Mesenchymal stem cell (in vitro differentiated cells and primary cell): ENCODE data around the gene ITSN2.

Source experiments
- DNase-seq: peaks from one replicate; pipeline ENCODE4 v3.0.0-alpha.2; 2013
- H2AFZ ChIP-seq: one replicate; pipeline ENCODE4 v1.6.1; 2013; ENCODE audit warnings: low read depth, mild to moderate bottlenecking, control low read depth, inconsistent platforms, low read length, moderate library complexity
- H2AK5ac ChIP-seq: 2 replicates; pipeline ENCODE4 v1.6.1; 2013; ENCODE audit warnings: low read length, moderate library complexity, mild to moderate bottlenecking, inconsistent platforms; ENCODE audit not compliant: severe bottlenecking
- H2BK120ac ChIP-seq: one replicate; pipeline ENCODE4 v1.6.1; 2013; ENCODE audit warnings: low read depth, mild to moderate bottlenecking, inconsistent platforms, low read length, moderate library complexity
- H2BK12ac ChIP-seq, 2 experiments: one replicate each; pipeline ENCODE4 v1.6.1; 2013; ENCODE audit warnings: inconsistent platforms in 2 of 2, low read length in 2 of 2, mild to moderate bottlenecking in 2 of 2, moderate library complexity in 2 of 2, control low read depth in 1 of 2
- H2BK15ac ChIP-seq: one replicate; pipeline ENCODE4 v1.6.1; 2013; ENCODE audit warnings: mild to moderate bottlenecking, low read depth, inconsistent platforms; ENCODE audit not compliant: poor library complexity, severe bottlenecking
- H2BK5ac ChIP-seq: 2 replicates; pipeline ENCODE4 v1.6.1; 2013; ENCODE audit warnings: low read depth, mild to moderate bottlenecking, low read length, control low read depth, inconsistent platforms; ENCODE audit not compliant: poor library complexity, severe bottlenecking
- H3K14ac ChIP-seq, 2 experiments: one replicate each; pipeline ENCODE4 v1.6.1; 2013; ENCODE audit warnings: inconsistent platforms in 2 of 2, low read length in 2 of 2, control low read depth in 1 of 2, mild to moderate bottlenecking in 1 of 2, moderate library complexity in 1 of 2
- H3K18ac ChIP-seq, 2 experiments: one replicate each; pipeline ENCODE4 v1.6.1; 2013; ENCODE audit warnings: inconsistent platforms in 2 of 2, low read length in 2 of 2, control low read depth in 1 of 2, low read depth in 1 of 2, mild to moderate bottlenecking in 1 of 2
- H3K23ac ChIP-seq, 2 experiments: one replicate each; pipeline ENCODE4 v1.6.1; 2013; ENCODE audit warnings: inconsistent platforms in 2 of 2, low read length in 2 of 2, mild to moderate bottlenecking in 2 of 2, moderate library complexity in 2 of 2, control low read depth in 1 of 2
- H3K27ac ChIP-seq: 2 replicates; pipeline ENCODE4 v1.5.1; 2013; ENCODE audit warnings: mild to moderate bottlenecking, moderate library complexity, low read length, control low read depth, inconsistent platforms; ENCODE audit not compliant: poor library complexity, severe bottlenecking
- H3K27me3 ChIP-seq, 2 experiments: 2 replicates each; pipeline versions ENCODE4 v1.6.1 to v1.7.0; 2013; ENCODE audit warnings: low read length in 2 of 2, mild to moderate bottlenecking in 2 of 2, moderate library complexity in 2 of 2, control low read depth in 1 of 2, inconsistent platforms in 1 of 2; ENCODE audit not compliant: control insufficient read depth in 1 of 2, insufficient read depth in 1 of 2
- H3K36me3 ChIP-seq, 2 experiments: 2 replicates each; pipeline versions ENCODE4 v1.6.1 to v1.7.0; 2013; ENCODE audit warnings: low read length in 2 of 2, control low read depth in 1 of 2, inconsistent platforms in 1 of 2, low read depth in 1 of 2, mild to moderate bottlenecking in 1 of 2; ENCODE audit not compliant: insufficient read depth in 2 of 2, control insufficient read depth in 1 of 2
- H3K4ac ChIP-seq, 2 experiments: one replicate each; pipeline ENCODE4 v1.6.1; 2013; ENCODE audit warnings: inconsistent platforms in 2 of 2, low read length in 2 of 2, mild to moderate bottlenecking in 2 of 2, moderate library complexity in 2 of 2, control low read depth in 1 of 2, low read depth in 1 of 2
- H3K4me1 ChIP-seq: 2 replicates; pipeline ENCODE4 v1.6.1; 2013; ENCODE audit warnings: low read depth, low read length, control low read depth; ENCODE audit not compliant: control insufficient read depth, insufficient read depth
- H3K4me2 ChIP-seq: 2 replicates; pipeline ENCODE4 v1.6.1; 2013; ENCODE audit warnings: low read length, mild to moderate bottlenecking, inconsistent platforms; ENCODE audit not compliant: poor library complexity, severe bottlenecking
- H3K4me3 ChIP-seq, 2 experiments: 2 replicates each; pipeline versions ENCODE4 v1.5.1 to v1.7.0; 2013; ENCODE audit warnings: low read length in 2 of 2, mild to moderate bottlenecking in 2 of 2, control low read depth in 1 of 2, low read depth in 1 of 2; ENCODE audit not compliant: insufficient read depth in 1 of 2
- H3K79me1 ChIP-seq: replicated peaks from 2 replicates; pipeline ENCODE4 v1.6.1; 2013; ENCODE audit warnings: mild to moderate bottlenecking, control low read depth, low read length, inconsistent platforms; ENCODE audit not compliant: poor library complexity, severe bottlenecking
- H3K9ac ChIP-seq: 2 replicates; pipeline ENCODE4 v1.7.0; 2013; ENCODE audit warnings: mild to moderate bottlenecking, low read length, moderate library complexity
- H3K9me3 ChIP-seq: 2 replicates; pipeline ENCODE4 v1.7.0; 2013; ENCODE audit warnings: mild to moderate bottlenecking, low read length; ENCODE audit not compliant: control insufficient read depth
- H4K8ac ChIP-seq: one replicate; pipeline ENCODE4 v1.6.1; 2013; ENCODE audit warnings: inconsistent platforms, mild to moderate bottlenecking, low read length, moderate library complexity
- H4K91ac ChIP-seq: one replicate; pipeline ENCODE4 v1.6.1; 2013; ENCODE audit warnings: mild to moderate bottlenecking, low read length, inconsistent platforms
- WGBS: methylation state at CpG from one replicate; pipeline ENCODE4 v1.1.7; 2013; ENCODE audit warnings: mixed read lengths; 5-methylcytosine and 5-hydroxymethylcytosine counted together

The ITSN2 gene

DNA sequence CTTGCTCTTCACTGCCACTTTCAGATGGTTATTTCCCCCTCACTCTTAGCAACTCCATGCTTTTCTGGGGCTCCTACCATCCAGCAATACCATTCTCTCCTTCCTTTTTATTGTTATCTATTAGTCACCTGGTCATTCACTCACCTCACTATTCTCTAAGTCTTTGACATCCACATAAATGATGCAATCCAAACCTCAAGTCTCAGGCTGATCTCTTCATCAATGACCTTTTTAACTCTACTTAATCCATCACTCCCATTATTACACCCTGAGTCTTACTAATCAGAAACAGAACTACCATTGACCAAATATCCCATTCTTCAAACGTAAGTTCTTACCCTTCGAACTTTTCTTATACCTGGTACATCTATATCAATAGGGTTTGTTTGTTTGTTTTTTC is 79.7 kb downstream of the ITSN2 start:
- H3K9me3 ChIP-seq, result no peaks in the 10 kb centered on the region
- no peak overlapping the region for H2AFZ ChIP-seq
- H3K9ac ChIP-seq, result no peak overlapping the region
- H2BK5ac ChIP-seq, result no peak overlapping the region
- no peak overlapping the region for H2AK5ac ChIP-seq
- H3K14ac ChIP-seq, result no peak overlapping the region
- H4K8ac ChIP-seq, result no peak overlapping the region
- peaks cover 1% of the 10 kb centered on the region for H3K79me1 ChIP-seq
- no peak overlapping the region for H2BK15ac ChIP-seq
- DNase-seq, result no peak
- no peak overlapping the region for H2BK12ac ChIP-seq
- no peak overlapping the region for H3K27ac ChIP-seq
- no peak overlapping the region for H3K4me3 ChIP-seq
- H4K91ac ChIP-seq, result no peak overlapping the region
- no peak overlapping the region for H3K23ac ChIP-seq
- H3K4me2 ChIP-seq, result no peak overlapping the region
- H3K27me3 ChIP-seq, result no peaks in the 10 kb centered on the region
- H3K4me1 ChIP-seq, result no peaks in the 10 kb centered on the region
- WGBS, result no CpG with 5 or more reads among the region's 2 CpGs
- no peak overlapping the region for H3K18ac ChIP-seq
- H2BK120ac ChIP-seq, result no peak overlapping the region
- peaks cover 9 to 42% of the 10 kb centered on the region in 2 experiments for H3K36me3 ChIP-seq
- no peak overlapping the region for H3K4ac ChIP-seq

DNA sequence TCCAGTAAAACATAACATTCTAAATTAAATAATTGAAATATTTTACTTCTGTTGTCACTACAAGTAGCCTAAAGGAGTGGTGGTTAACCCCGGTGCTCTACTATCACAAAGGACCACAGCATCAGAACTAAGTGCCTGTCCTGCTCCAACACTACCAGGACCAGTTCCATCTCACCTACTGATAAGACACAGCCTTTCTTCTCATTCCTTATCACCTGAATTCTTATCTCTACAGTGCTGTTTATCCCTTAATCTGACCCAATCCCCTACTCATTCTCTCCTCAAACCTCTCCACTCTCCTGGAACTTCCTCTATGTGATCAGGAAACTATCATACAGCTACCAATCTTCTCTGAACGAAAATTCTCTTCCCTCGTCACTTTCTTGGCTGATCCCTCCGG is 80.2 kb downstream of the ITSN2 start:
- H3K9me3 ChIP-seq, result no peaks in the 10 kb centered on the region
- no peak overlapping the region for H2BK12ac ChIP-seq
- H3K9ac ChIP-seq, result no peak overlapping the region
- H3K4ac ChIP-seq, result no peak overlapping the region
- no peak overlapping the region for H3K4me3 ChIP-seq
- H3K36me3 ChIP-seq, result peaks cover 9 to 42% of the 10 kb centered on the region in 2 experiments
- H3K4me2 ChIP-seq, result no peak overlapping the region
- no peak overlapping the region for H2BK120ac ChIP-seq
- DNase-seq, result no peak
- no peak overlapping the region for H2AK5ac ChIP-seq
- no peak overlapping the region for H2AFZ ChIP-seq
- no peak overlapping the region for H2BK15ac ChIP-seq
- no peaks in the 10 kb centered on the region for H3K4me1 ChIP-seq
- 69% methylated on average over 4 of the region's 4 CpGs for WGBS
- no peaks in the 10 kb centered on the region for H3K27me3 ChIP-seq
- H2BK5ac ChIP-seq, result no peak overlapping the region
- no peak overlapping the region for H3K14ac ChIP-seq
- H3K18ac ChIP-seq, result no peak overlapping the region
- H3K79me1 ChIP-seq, result peaks cover 1% of the 10 kb centered on the region
- H3K27ac ChIP-seq, result no peak overlapping the region
- H4K91ac ChIP-seq, result no peak overlapping the region
- no peak overlapping the region for H4K8ac ChIP-seq
- H3K23ac ChIP-seq, result no peak overlapping the region

DNA sequence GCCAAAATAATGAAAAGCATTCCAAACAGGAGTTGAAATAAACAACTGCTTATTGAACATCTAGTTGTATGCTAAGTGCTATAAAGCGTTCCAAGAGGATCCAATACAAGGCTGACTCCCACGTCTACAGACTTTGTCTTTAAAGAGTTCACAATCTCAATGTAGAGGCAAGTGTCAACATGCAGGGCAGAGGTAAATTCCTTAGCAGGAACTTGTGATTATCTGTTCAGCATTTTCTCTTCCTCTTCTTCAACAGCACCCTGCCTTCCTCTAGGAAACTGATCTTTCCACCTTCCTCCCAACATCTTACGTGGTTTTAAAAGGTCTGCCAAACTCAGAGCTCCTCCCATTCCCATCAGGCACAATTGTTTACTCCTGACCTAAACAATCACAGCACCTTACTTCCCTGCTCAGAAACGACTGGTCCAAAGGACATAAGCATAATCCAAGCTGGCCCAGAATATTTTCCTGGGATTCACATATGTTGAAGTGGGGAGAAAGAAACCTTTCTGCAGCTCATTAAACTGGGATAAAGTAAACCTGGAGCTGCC is 83.9 kb downstream of the ITSN2 start:
- Histone ChIP-seq H4K8ac (no peak overlapping the region), H3K14ac (no peak overlapping the region), H3K18ac (no peak overlapping the region), H2AK5ac (no peak overlapping the region), H3K27ac (no peak overlapping the region), H3K36me3 (peaks cover 4 to 42% of the 10 kb centered on the region in 2 experiments), H2AFZ (no peak overlapping the region), H3K9ac (no peak overlapping the region), H2BK12ac (no peak overlapping the region), H3K4ac (no peak overlapping the region), H3K79me1 (no peaks in the 10 kb centered on the region), H3K9me3 (no peaks in the 10 kb centered on the region), H3K4me2 (no peak overlapping the region), H4K91ac (no peak overlapping the region), H3K4me1 (no peaks in the 10 kb centered on the region), H2BK120ac (no peak overlapping the region), H3K27me3 (no peaks in the 10 kb centered on the region), H2BK5ac (no peak overlapping the region), H2BK15ac (no peak overlapping the region), H3K4me3 (no peak overlapping the region), H3K23ac (no peak overlapping the region)
- DNase-seq, result peak; percentile 11
- 59% methylated on average over 4 of the region's 4 CpGs for WGBS

DNA sequence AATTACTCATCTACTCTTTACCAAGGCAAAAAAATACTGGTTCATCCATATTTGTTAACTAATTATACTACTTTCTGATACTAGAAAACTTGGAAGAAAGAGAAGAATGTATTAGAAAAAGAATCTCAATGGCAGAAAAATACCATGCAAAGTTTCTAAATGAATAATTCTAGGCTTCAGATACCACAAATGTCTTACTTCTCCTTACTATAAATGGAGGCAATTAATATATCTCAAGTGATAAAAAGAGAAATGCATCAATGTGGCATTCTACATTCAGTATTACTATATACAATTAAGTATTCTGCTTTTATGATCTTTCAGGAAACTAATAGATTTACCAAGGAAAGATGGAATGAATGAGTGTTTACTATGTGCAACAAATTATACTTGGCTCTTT is 85.5 kb downstream of the ITSN2 start:
- no peak overlapping the region for H3K4me3 ChIP-seq
- H3K4me2 ChIP-seq, result no peak overlapping the region
- H3K4me1 ChIP-seq, result no peaks in the 10 kb centered on the region
- no peak overlapping the region for H4K8ac ChIP-seq
- no peak overlapping the region for H2AK5ac ChIP-seq
- no peak overlapping the region for H3K4ac ChIP-seq
- no peak overlapping the region for H2BK12ac ChIP-seq
- H2BK5ac ChIP-seq, result no peak overlapping the region
- no peak overlapping the region for H3K9ac ChIP-seq
- no peaks in the 10 kb centered on the region for H3K27me3 ChIP-seq
- peaks cover 4 to 54% of the 10 kb centered on the region in 2 experiments for H3K36me3 ChIP-seq
- no peak overlapping the region for H3K23ac ChIP-seq
- no peak overlapping the region for H3K18ac ChIP-seq
- H3K27ac ChIP-seq, result no peak overlapping the region
- no peaks in the 10 kb centered on the region for H3K79me1 ChIP-seq
- H2BK120ac ChIP-seq, result no peak overlapping the region
- H4K91ac ChIP-seq, result no peak overlapping the region
- no peak for DNase-seq
- H2AFZ ChIP-seq, result no peak overlapping the region
- no peaks in the 10 kb centered on the region for H3K9me3 ChIP-seq
- no peak overlapping the region for H3K14ac ChIP-seq
- H2BK15ac ChIP-seq, result no peak overlapping the region
